GM23248 (cell line): ENCODE results near the gene HOXA13.

Source experiments
- EZH2 ChIP-seq: fragments of 200-600 bp; sonication (generic); IDR thresholded peaks from 2 replicates; pipeline ENCODE4 v1.6.1; 2018; ENCODE audit warnings: antibody characterized with exemption, mild to moderate bottlenecking; ENCODE audit not compliant: insufficient read depth, poor library complexity, severe bottlenecking
- EZH2phosphoT487 ChIP-seq: fragments of 200-600 bp; sonication (generic); IDR thresholded peaks from 2 replicates; pipeline ENCODE4 v1.6.1; 2018; ENCODE audit warnings: antibody characterized with exemption, moderate library complexity, mild to moderate bottlenecking, low read depth; ENCODE audit not compliant: insufficient read depth

GRCh38 chr7:27168265-27168947 lies 31.5 kb downstream of the HOXA13 start:
- TF ChIP-seq EZH2 (no peak), EZH2phosphoT487 (no peak)
